Activated effector memory CD4-positive, alpha-beta T cell treated with anti-CD3 and anti-CD28 coated beads, Interleukin-2, amount 50 U/mL, for 16 hours (primary cell): ENCODE data around the gene SLC11A2.
"Not testable (repeated sequence)": the region's sequence is repeated elsewhere in the genome, so short reads cannot be mapped to it uniquely, and the experiment has no call there.

Source experiments
- DNase-seq: peaks from one replicate; pipeline ENCODE4 v3.0.0-alpha.2; 2020

Gene SLC11A2

GRCh38 chr12:50936821-50937530 is 89.2 kb downstream of the SLC11A2 start:
- DNase-seq, result no peak

- DNase-seq, result no peak
Measured at GRCh38 chr12:50934981-50935807, 91.0 kb downstream of the SLC11A2 start.

- DNase-seq, result no peak
Measured at GRCh38 chr12:50934371-50934851, 91.8 kb downstream of the SLC11A2 start.

GRCh38 chr12:50933459-50934124 is 92.6 kb downstream of the SLC11A2 start:
- no peak for DNase-seq

- no peak for DNase-seq
Measured at GRCh38 chr12:50932787-50933280, 93.3 kb downstream of the SLC11A2 start.

- DNase-seq, result not testable (repeated sequence)
Measured at GRCh38 chr12:50930477-50930876, 95.7 kb downstream of the SLC11A2 start.

GRCh38 chr12:50929831-50930230 is 96.4 kb downstream of the SLC11A2 start:
- DNase-seq, result no peak
